Measurements from ENCODE around the gene KITLG.

DNA sequence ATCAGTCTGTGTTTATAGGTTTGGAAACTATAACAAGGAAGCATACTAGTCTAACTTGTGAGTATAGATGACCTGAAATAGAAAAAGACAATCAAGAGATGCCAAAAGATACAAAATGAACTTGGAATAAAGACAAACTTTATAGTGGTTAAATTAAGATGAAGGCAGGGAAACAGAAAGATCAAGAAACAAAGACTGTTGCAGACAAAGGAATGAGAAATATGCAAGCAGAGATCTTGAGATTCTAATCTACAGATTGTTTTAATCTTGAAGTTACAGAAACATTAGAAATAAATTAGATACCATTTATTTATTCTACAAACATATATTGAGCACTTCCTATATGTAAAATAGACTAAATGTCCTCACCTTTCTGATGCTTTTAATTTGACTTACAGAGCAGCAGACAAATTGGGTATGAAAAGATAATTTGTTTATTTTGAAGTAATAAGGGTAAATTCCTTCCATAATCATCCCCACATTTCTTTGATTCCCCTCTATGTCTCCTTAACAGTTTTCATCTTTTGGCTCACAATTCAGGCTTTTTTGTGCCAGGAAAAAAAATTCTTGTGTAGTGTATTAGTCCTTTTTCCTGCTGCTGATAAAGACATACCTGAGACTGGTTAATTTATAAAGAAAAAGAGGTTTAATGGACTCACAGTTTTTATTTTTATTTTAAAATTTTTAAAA lies 134.4 kb downstream of the KITLG start:
- TF ChIP-seq CTCF (IDR thresholded peaks at IDR 0.05) (no peak), POLR2A (IDR thresholded peaks at IDR 0.05) (no peak)

All from testis (tissue), 2 donors.